HG02885 (cell line): ENCODE measurements around the gene CFAP97D1.

Experiments
- ATAC-seq: cut with Tn5 transposase; IDR thresholded peaks from one replicate; pipeline ENCODE4 v1.9.1; 2021; ENCODE audit warnings: mild to moderate bottlenecking; ENCODE audit not compliant: unreplicated experiment, poor library complexity

CFAP97D1 gene

GRCh38 chr17:43820759-43821158 lies 40.5 kb downstream of the CFAP97D1 start:
- no peak for ATAC-seq

GRCh38 chr17:43822570-43823190 lies 42.4 kb downstream of the CFAP97D1 start:
- no peak for ATAC-seq

GRCh38 chr17:43823350-43824084 lies 43.3 kb downstream of the CFAP97D1 start:
- no peak for ATAC-seq

- ATAC-seq: no peak
Observed at GRCh38 chr17:43825567-43825966, 45.3 kb downstream of the CFAP97D1 start.

GRCh38 chr17:43826206-43826605 lies 46.0 kb downstream of the CFAP97D1 start:
- ATAC-seq: no peak

GRCh38 chr17:43827596-43827995 lies 47.4 kb downstream of the CFAP97D1 start:
- no peak for ATAC-seq

- no peak for ATAC-seq
Observed at GRCh38 chr17:43829738-43830137, 49.5 kb downstream of the CFAP97D1 start.

GRCh38 chr17:43830510-43831140 lies 50.4 kb downstream of the CFAP97D1 start:
- no peak for ATAC-seq

GRCh38 chr17:43831633-43832032 lies 51.4 kb downstream of the CFAP97D1 start:
- ATAC-seq: no peak

GRCh38 chr17:43832168-43832975 lies 52.1 kb downstream of the CFAP97D1 start:
- ATAC-seq: no peak

- ATAC-seq: no peak
Observed at GRCh38 chr17:43832976-43833829, 53.0 kb downstream of the CFAP97D1 start, which contains the start of gene MPP3. MPP3 (minus strand) TSS chr17:43833146; CDS start chr17:43831906, 1,240 bp downstream.

- ATAC-seq: no peak
Observed at GRCh38 chr17:43834106-43834505, 53.9 kb downstream of the CFAP97D1 start.
